HG03460 (cell line): ENCODE results near the gene DOCK10.
A peak's percentile ranks its signal among the peaks of the same experiment; 100 is the strongest.

Source experiments
- ATAC-seq: cut with Tn5 transposase; IDR thresholded peaks from one replicate; pipeline ENCODE4 v1.9.1; 2021; ENCODE audit not compliant: unreplicated experiment

Gene DOCK10

GRCh38 chr2:224982910-224983711 lies 59.2 kb downstream of the DOCK10 start:
- peak; percentile 60 for ATAC-seq

- no peak for ATAC-seq
These were observed 60.0 kb downstream of the DOCK10 start for GRCh38 chr2:224982226-224982625.

GRCh38 chr2:224976629-224977525 lies 65.4 kb downstream of the DOCK10 start:
- peak; percentile 39 for ATAC-seq

- ATAC-seq = no peak
These were observed 66.5 kb downstream of the DOCK10 start for GRCh38 chr2:224975761-224976160.

- ATAC-seq = no peak
These were observed 68.9 kb downstream of the DOCK10 start for GRCh38 chr2:224973112-224974016.

GRCh38 chr2:224971214-224971613 lies 71.1 kb downstream of the DOCK10 start:
- peak; percentile 42 for ATAC-seq

GRCh38 chr2:224970311-224970710 lies 72.0 kb downstream of the DOCK10 start:
- ATAC-seq = peak; percentile 26

GRCh38 chr2:224969633-224970260 lies 72.5 kb downstream of the DOCK10 start:
- peak; percentile 41 for ATAC-seq

- no peak for ATAC-seq
These were observed 73.2 kb downstream of the DOCK10 start for GRCh38 chr2:224969095-224969494.

- ATAC-seq = no peak
These were observed 74.2 kb downstream of the DOCK10 start for GRCh38 chr2:224968051-224968450.

- ATAC-seq = no peak
These were observed 75.7 kb downstream of the DOCK10 start for GRCh38 chr2:224966613-224967012.

- ATAC-seq = no peak
These were observed 82.7 kb downstream of the DOCK10 start for GRCh38 chr2:224959556-224959955.

GRCh38 chr2:224958873-224959272 lies 83.4 kb downstream of the DOCK10 start:
- ATAC-seq = no peak

GRCh38 chr2:224958462-224958857 lies 83.8 kb downstream of the DOCK10 start:
- no peak for ATAC-seq

GRCh38 chr2:224957540-224958461 lies 84.5 kb downstream of the DOCK10 start:
- ATAC-seq = peak; percentile 85

GRCh38 chr2:224956706-224957105 lies 85.6 kb downstream of the DOCK10 start:
- no peak for ATAC-seq

GRCh38 chr2:224954980-224955379 lies 87.3 kb downstream of the DOCK10 start:
- peak; percentile 32 for ATAC-seq

GRCh38 chr2:224952936-224953657 lies 89.2 kb downstream of the DOCK10 start:
- ATAC-seq = peak; percentile 59
